HG03342 (cell line): Measurements from ENCODE around the gene SARS1.
"Not testable (repeated sequence)": the region's sequence is repeated elsewhere in the genome, so short reads cannot be mapped to it uniquely, and the experiment has no call there.

Experiments used
- ATAC-seq: cut with Tn5 transposase; IDR thresholded peaks from one replicate; pipeline ENCODE4 v1.9.1; 2021; ENCODE audit warnings: mild to moderate bottlenecking, moderate library complexity; ENCODE audit not compliant: unreplicated experiment

The SARS1 gene

GRCh38 chr1:109192433-109192832 is 21.3 kb upstream of the SARS1 start:
- no peak for ATAC-seq

GRCh38 chr1:109193653-109194590 is 19.8 kb upstream of the SARS1 start:
- no peak for ATAC-seq

GRCh38 chr1:109197158-109198042 is 16.3 kb upstream of the SARS1 start:
- ATAC-seq = no peak

DNA sequence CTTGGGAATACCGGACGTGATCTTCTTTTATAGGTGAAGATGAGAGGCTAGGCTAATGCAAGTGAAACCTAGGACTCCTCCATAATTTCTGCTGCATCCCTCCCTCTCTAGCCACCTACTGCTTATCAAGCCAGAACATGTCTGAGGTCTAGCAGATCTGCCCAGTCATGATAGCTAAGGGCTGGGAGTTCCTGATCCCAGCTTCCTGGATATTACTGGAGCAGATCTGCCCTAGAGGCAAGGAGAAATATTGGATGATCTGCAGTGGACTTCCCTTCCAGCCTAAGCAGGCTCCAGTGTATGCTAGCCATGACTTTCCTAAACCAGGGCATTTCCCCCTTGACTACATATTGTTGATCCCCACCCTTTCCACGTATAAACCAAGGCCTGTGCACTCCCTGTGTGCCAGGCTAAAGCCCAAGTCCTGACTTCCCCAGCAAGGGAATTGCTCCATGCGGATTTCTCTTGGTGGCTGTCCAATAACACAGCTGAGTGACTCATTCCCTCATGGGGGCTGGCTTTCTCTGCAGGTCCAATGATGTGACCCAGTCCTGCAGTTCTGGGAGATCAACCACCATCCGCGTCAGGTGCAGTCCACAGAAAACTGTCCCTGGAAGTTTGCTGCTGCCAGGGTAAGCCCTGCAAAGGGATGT is 15.5 kb upstream of the SARS1 start:
- no peak for ATAC-seq

DNA sequence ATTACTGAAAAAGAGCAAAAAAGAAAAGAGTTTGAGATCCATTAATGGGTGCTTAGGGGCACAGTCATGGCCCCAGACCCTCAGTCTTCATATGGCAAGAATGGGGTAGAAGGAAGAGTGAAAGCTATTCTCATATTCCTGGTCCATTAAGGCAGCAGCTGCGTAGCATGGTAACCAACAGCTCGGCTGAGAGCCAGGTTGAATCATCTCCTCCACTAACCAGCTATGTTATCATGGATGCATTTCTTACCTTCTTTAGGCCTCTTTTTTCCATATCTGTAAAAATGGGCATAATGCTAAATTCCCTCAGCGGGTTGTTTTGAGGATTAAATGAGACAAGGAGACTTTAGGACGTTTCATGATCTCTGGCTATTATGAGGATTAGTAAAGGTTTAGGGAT is 15.0 kb upstream of the SARS1 start:
- no peak for ATAC-seq

DNA sequence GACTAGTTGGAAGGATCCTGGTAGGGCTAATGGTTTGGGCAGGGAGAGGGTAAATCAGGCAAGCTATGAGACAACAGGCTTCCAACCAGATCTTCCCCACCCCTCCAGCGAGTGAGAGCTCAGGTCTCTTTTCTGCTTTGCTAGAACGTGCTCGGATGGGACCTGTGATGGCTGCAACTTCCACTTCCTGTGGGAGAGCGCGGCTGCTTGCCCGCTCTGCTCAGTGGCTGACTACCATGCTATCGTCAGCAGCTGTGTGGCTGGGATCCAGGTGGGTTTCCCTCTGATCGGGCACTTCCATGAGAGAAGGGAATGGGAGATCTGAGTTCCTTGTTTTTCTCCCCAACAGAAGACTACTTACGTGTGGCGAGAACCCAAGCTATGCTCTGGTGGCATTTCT is 14.0 kb upstream of the SARS1 start:
- ATAC-seq = no peak

DNA sequence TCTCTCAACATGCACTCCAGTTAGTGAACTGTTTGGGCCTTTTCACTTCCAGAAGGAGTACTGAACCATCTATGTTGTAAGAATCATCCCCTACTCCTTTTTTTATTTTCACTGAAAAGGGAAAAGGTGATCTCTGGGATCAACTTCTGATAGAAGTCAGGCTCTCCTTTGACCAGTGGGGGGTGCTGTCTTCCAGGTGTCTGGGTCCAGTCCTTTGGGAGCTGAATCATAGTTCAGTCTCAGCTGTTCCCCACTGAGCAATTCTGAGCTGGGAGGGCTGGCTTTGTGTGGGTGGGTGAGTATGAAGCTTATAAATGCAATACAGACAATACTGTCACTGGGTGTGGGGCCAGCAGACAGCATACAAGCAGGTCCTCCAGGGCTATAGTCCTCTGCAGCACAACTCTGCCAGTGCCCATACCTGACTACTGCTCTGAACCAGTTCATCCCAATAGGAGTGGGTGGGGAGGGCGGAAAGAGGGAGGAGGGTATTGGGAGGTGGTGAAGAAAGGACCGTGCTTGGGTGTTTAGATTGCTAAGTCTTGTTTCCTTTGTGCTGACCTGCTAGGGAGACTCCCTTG is 12.5 kb upstream of the SARS1 start:
- no peak for ATAC-seq

DNA sequence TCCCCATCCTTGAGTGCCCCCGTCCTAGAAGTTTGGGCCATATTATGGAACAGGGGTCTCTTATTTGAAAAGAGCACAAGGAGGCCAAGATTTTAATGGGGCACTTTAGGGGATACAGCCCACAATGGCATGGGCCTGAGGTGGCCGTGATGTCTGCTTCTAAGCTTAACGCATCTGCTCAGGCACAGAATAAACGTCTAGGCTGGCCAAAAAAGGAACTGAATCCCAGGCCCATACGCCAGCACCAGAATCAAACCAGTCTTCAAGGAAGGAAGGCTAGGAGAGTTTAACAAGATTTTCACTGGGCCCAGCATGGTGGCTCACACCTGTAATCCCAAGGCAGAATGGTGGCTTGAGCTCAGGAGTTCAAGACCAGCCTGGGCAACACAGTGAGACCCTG is 9.2 kb upstream of the SARS1 start:
- no peak for ATAC-seq

GRCh38 chr1:109206339-109206738 is 7.4 kb upstream of the SARS1 start:
- ATAC-seq = no peak

DNA sequence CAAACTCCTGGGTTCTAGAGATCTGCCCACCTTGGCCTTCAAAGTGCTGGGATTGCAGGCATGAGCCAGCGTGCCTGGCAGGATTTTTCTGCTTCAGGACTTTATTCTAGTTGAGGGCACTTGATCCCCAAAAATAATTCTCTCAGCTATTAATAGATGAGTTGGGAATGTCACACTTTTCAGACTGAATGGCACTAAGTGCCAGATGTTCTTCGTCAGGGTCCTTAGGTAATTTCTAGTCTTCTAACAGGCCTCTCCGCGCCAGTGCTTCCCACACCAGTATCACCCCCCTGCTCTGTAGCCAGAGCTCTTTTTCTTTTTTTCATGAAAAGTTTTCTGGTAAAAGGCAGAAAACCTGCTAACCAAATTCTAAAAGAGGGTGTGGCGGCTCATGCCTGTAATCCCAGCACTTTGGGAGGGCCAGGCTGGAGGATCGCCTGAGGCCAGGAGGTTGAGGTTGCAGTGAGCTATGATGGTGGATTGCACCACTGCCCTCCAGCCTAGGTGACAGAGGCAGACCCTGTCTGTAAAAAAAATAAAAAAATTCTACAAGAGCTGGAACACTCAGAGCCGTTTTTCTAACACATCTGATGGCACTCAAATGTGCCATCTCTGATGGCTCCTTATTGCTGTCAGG is 6.1 kb upstream of the SARS1 start:
- ATAC-seq = no peak

- no peak for ATAC-seq
Observed at GRCh38 chr1:109208394-109208793, 5.3 kb upstream of the SARS1 start.

DNA sequence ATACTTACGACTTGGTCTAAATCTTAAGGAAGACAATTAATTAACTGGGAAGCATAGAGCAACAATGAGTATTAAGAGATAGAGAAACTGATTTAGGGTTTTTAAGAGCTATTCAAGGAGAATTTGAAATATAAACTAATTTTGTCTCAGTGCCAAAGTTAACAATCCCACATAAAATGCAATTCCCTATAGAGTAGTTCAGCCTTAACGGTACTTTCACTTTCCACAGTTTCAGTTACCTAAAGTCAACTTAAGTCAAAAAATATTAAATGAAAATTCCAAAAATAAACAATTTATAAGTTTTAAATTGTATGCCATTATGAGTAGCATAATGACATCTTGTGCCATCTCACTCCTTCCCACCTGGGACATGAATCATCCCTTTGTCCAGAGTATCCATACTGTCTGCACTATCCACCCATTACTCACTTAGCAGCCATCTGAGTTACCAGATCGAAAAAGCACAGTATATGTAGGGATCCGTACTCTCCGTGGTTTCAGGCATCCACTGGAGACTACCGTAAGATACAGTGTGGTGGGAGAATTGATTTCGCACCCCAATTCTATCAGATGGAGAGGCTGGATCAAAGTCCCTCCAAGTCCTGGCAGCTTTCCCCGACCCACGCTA is 4.8 kb upstream of the SARS1 start:
- ATAC-seq = no peak

GRCh38 chr1:109210058-109210457 is 3.7 kb upstream of the SARS1 start:
- no peak for ATAC-seq

DNA sequence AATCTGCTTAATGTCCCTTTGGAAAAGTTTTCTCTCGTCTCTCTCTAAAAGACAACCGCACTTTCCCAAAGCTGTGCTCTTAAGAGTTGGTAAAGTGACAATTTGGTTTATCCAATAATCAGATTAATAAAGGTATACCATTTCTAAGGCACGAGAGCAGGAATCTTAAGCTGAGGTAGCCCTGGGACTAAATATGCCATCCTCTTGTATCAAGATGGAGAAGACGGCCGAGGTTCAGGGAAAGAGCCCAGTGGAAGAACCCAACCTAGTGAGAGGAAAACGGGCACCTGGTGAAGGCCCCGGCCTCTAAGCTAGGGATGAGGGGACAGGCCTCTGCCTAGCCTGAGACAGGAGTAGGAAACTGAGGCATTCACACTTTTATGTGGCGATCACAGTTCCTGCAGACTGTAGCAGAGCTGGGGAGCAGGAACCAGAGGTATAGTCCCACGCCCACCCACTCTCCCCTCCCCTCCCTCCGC is 334 bp upstream of the SARS1 start:
- no peak for ATAC-seq

- no peak for ATAC-seq
Observed at GRCh38 chr1:109214695-109215623, 1.2 kb downstream of the SARS1 start.

DNA sequence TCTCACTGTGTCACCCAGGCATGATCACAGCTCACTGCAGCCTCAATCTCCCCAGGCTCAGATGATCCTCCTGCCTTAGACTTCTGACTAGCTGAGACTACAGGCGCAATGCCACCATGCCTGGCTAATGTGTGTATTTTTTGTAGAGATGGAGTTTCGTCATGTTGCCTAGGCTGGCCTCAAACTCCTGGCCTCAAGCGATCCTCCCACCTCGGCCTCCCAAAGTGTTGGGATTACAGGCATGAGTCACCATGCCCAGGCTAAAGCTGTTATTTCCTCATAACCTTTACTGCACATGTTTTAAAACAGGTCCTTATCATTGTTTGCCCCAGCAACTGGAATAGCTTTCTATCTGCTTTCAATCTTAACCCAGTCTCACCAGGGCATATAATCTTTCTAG is 2.9 kb downstream of the SARS1 start:
- ATAC-seq = no peak

DNA sequence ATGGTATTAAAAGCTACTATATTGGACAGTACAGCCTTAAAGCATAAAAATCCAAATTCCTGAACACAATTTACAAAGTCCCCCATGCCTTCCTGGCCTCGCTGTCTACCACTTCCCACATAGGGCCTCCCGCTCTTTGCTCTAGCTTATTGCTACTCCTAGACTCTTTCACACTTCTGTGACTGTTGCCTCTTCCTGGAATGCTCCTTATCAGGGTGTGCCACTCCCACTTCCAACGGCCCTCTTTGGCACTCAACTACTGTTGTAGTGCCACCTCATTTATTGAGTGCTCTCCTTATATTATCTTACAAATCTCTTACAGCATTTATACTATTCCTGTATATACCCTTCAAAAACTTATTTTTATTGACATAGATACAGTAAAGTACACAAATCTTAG is 4.8 kb downstream of the SARS1 start:
- ATAC-seq = no peak

GRCh38 chr1:109221201-109221600 is 7.5 kb downstream of the SARS1 start:
- not testable (repeated sequence) for ATAC-seq

DNA sequence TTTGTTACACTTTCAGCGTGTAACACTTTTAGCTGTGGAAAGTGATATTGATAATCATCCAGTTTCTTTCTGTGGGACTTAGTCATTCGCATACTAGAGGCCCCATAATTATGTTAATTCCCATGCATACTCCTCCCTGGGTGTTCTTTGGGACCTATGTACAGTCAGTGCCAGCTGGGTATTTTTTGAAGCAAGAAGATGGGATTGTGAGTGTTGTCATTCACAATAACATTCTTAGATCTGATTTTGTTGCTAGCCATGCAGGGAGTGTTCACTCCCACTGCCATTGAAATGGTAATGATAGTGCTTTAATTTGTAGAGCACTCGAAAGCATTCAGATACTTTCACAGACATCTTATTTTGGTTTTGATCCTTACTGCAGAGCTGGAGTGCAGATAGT is 11.6 kb downstream of the SARS1 start:
- no peak for ATAC-seq
